A549 (cell line): ENCODE measurements around the gene DTX3L. TPM values are rescaled to one million over a fixed set of nuclear protein-coding genes. Genes with fewer than 3 reads are reported as not detected.

Experiments used
- ATAC-seq, 2 experiments: fragments of 200-7000 bp in 1 of 2; fragments of >200 bp in 1 of 2; cut with Nextera tagmentation in 1 of 2; cut with Tn5 transposase in 1 of 2; 3 replicates each; pipeline versions ENCODE4 v1.8.0 to v1.9.1; 2018 to 2020; ENCODE audit warnings: mild to moderate bottlenecking in 1 of 2, moderate library complexity in 1 of 2
- CTCF ChIA-PET: fragments of 300-600 bp; sonication (Branson Sonifier 250); formaldehyde crosslinking; extraction: SDS; loops from one replicate; lab custom pipeline; 2021; ENCODE audit warnings: antibody characterized with exemption, inconsistent platforms; lab: Yijun Ruan, JAX
- POLR2A ChIA-PET: fragments of 350-600 bp; formaldehyde crosslinking; extraction: SDS; loops from one replicate; lab custom pipeline; 2021; ENCODE audit warnings: antibody characterized with exemption, inconsistent platforms; lab: Yijun Ruan, JAX
- DNase-seq, 2 experiments: peaks; one replicate each; pipeline versions ENCODE4 v3.0.0 to v3.0.0-alpha.2; 2011 to 2016; ENCODE audit warnings: low read depth in 1 of 2, low spot score in 1 of 2
- FAIRE-seq: peaks from 2 replicates; lab custom pipeline; 2011; peaks lifted over from hg19 to GRCh38; lab: Jason Lieb, UNC
- H3K27ac ChIP-seq, 2 experiments: fragments of >200 bp; sonication (Bioruptor Twin); formaldehyde crosslinking; 3 replicates each; pipeline ENCODE4 v1.5.1; 2016 to 2017
- H3K4me1 ChIP-seq: fragments of >200 bp; sonication (Bioruptor Twin); formaldehyde crosslinking; 3 replicates; pipeline ENCODE4 v1.6.1; 2016
- H3K4me2 ChIP-seq: fragments of >200 bp; sonication (Bioruptor Twin); formaldehyde crosslinking; 3 replicates; pipeline ENCODE4 v1.6.1; 2016
- H3K4me3 ChIP-seq: fragments of >200 bp; sonication (Bioruptor Twin); formaldehyde crosslinking; 3 replicates; pipeline ENCODE4 v1.5.1; 2016
- H3K9me3 ChIP-seq: fragments of >200 bp; sonication (Bioruptor Twin); formaldehyde crosslinking; 3 replicates; pipeline ENCODE4 v1.6.1; 2016
- BCL3 ChIP-seq: fragments of >200 bp; sonication (Bioruptor Twin); formaldehyde crosslinking; IDR thresholded peaks from 3 replicates; pipeline ENCODE4 v1.6.1; 2016
- BHLHE40 ChIP-seq: IDR thresholded peaks from 2 replicates; pipeline ENCODE4 v1.6.1; 2012; ENCODE audit warnings: low read depth, low read length, inconsistent platforms
- CBX8 ChIP-seq: fragments of 200-600 bp; sonication (generic); IDR thresholded peaks from 2 replicates; pipeline ENCODE4 v1.6.1; 2016
- CTCF ChIP-seq: fragments of >200 bp; sonication (Bioruptor Twin); formaldehyde crosslinking; IDR thresholded peaks from 3 replicates; pipeline ENCODE4 v1.5.1; 2016
- EHF ChIP-seq: fragments of 250-450 bp; sonication (Bioruptor Pico); IDR thresholded peaks from 2 replicates; pipeline ENCODE4 v1.5.0; 2020; ENCODE audit warnings: mild to moderate bottlenecking
- EHMT2 ChIP-seq: fragments of 200-600 bp; sonication (generic); IDR thresholded peaks from 2 replicates; pipeline ENCODE4 v1.6.1; 2016; ENCODE audit warnings: antibody characterized with exemption, low read depth, mild to moderate bottlenecking, moderate library complexity
- ESRRA ChIP-seq: fragments of 150-350 bp; IDR thresholded peaks from 2 replicates; pipeline ENCODE4 v1.6.1; 2014; ENCODE audit warnings: mild to moderate bottlenecking, low read length, borderline replicate concordance
- FOSB ChIP-seq: fragments of 250-450 bp; sonication (Bioruptor Pico); IDR thresholded peaks from 2 replicates; pipeline ENCODE4 v1.5.0; 2020; ENCODE audit warnings: mild to moderate bottlenecking, moderate library complexity
- HDAC2 ChIP-seq: fragments of 200-600 bp; sonication (generic); IDR thresholded peaks from 2 replicates; pipeline ENCODE4 v1.6.1; 2016
- HES2 ChIP-seq: fragments of >200 bp; sonication (Bioruptor Twin); formaldehyde crosslinking; IDR thresholded peaks from 2 replicates; pipeline ENCODE4 v1.6.1; 2016
- HEYL ChIP-seq: fragments of 250-450 bp; sonication (Bioruptor Pico); IDR thresholded peaks from 2 replicates; pipeline ENCODE4 v1.8.0; 2021; ENCODE audit warnings: mild to moderate bottlenecking, moderate library complexity
- HMGXB4 ChIP-seq: fragments of 250-450 bp; sonication (Bioruptor Pico); IDR thresholded peaks from 2 replicates; pipeline ENCODE4 v1.5.0; 2021; ENCODE audit warnings: mild to moderate bottlenecking, moderate library complexity, borderline replicate concordance
- HOXB5 ChIP-seq: fragments of 250-450 bp; sonication (Bioruptor Pico); IDR thresholded peaks from 2 replicates; pipeline ENCODE4 v1.5.0; 2020; ENCODE audit warnings: mild to moderate bottlenecking, moderate library complexity
- JUN ChIP-seq, 2 experiments: fragments of >200 bp; sonication (Bioruptor Twin); formaldehyde crosslinking; IDR thresholded peaks; 2 replicates in 1 of 2; 3 replicates in 1 of 2; pipeline ENCODE4 v1.6.1; 2016 to 2017
- KDM1A ChIP-seq: fragments of 200-600 bp; sonication (generic); IDR thresholded peaks from 2 replicates; pipeline ENCODE4 v1.6.1; 2016; ENCODE audit warnings: low read depth, mild to moderate bottlenecking
- MAFK ChIP-seq: fragments of 450-650 bp; IDR thresholded peaks from 2 replicates; pipeline ENCODE4 v1.6.1; 2014; ENCODE audit not compliant: partially characterized antibody
- NFE2L2 ChIP-seq: fragments of 150-350 bp; conservative IDR thresholded peaks from 2 replicates; pipeline ENCODE4 v1.6.1; 2014; ENCODE audit warnings: low read length
- PBX3 ChIP-seq: IDR thresholded peaks from 2 replicates; pipeline ENCODE4 v1.6.1; 2012
- POLR2A ChIP-seq: IDR thresholded peaks from 2 replicates; pipeline ENCODE4 v1.6.1; 2012; ENCODE audit warnings: mild to moderate bottlenecking, low read length
- RARB ChIP-seq: fragments of 250-450 bp; sonication (Bioruptor Pico); IDR thresholded peaks from 2 replicates; pipeline ENCODE4 v1.8.0; 2021; ENCODE audit warnings: mild to moderate bottlenecking, moderate library complexity
- RCOR1 ChIP-seq: fragments of 150-350 bp; IDR thresholded peaks from 2 replicates; pipeline ENCODE4 v1.6.1; 2014; ENCODE audit warnings: antibody characterized with exemption, low read length, low read depth
- SMC3 ChIP-seq: fragments of >200 bp; sonication (Bioruptor Twin); formaldehyde crosslinking; IDR thresholded peaks from 3 replicates; pipeline ENCODE4 v1.6.1; 2018; ENCODE audit warnings: inconsistent platforms
- SREBF2 ChIP-seq: fragments of 450-650 bp; IDR thresholded peaks from 2 replicates; pipeline ENCODE4 v1.6.1; 2014; ENCODE audit warnings: mild to moderate bottlenecking, moderate library complexity
- USF2 ChIP-seq: fragments of 450-650 bp; IDR thresholded peaks from 2 replicates; pipeline ENCODE4 v1.6.1; 2014; ENCODE audit warnings: antibody characterized with exemption
- ZFP36 ChIP-seq: fragments of 450-650 bp; IDR thresholded peaks from 2 replicates; pipeline ENCODE4 v1.6.1; 2014; ENCODE audit warnings: borderline replicate concordance; ENCODE audit not compliant: partially characterized antibody
- ZNF302 ChIP-seq: fragments of 250-450 bp; sonication (Bioruptor Pico); IDR thresholded peaks from 2 replicates; pipeline ENCODE4 v1.9.0; 2021; ENCODE audit warnings: inconsistent platforms, mild to moderate bottlenecking, moderate library complexity
- WGBS: methylation state at CpG from one replicate; pipeline ENCODE4 v1.1.6; 2017; ENCODE audit errors: missing lambda C conversion rate; 5-methylcytosine and 5-hydroxymethylcytosine counted together
- polyA plus RNA-seq, 4 experiments: library from polyadenylated mRNA; depleted of rRNA in 3 of 4; stranded (reverse); fragments of >200 nt; fragmentation: RNase III in 1 of 4; extraction: RNeasy Plus Mini Kit Qiagen cat#74134 plus additional on column Dnase treatment in 1 of 4; gene quantifications; 2 replicates in 3 of 4; 3 replicates in 1 of 4; pipeline ENCODE4 v1.2.3, GENCODE V29; 2011 to 2017

The DTX3L gene
- polyA plus RNA-seq, 2 of the 4 experiments (the other 2 are of a cell fraction) = 4.2 to 5.3 TPM

GRCh38 chr3:122587572-122587971 is 23.4 kb downstream of the DTX3L start:
- ChIA-PET POLR2A (no interaction called here), CTCF (no interaction called here)
- no peaks in the 10 kb centered on the region for H3K4me1 ChIP-seq
- FAIRE-seq (no peak), ATAC-seq (no peak), DNase-seq (no peak)
- no peak overlapping the region for H3K4me2 ChIP-seq
- no peak for TF ChIP-seq EHF (CRISPR knock-in tag)
- no peak for TF ChIP-seq ZNF302 (CRISPR knock-in tag)
- TF ChIP-seq SMC3 = no peak
- TF ChIP-seq ESRRA = no peak
- TF ChIP-seq JUN (IDR thresholded peaks at IDR 0.05) = no peak
- no peak overlapping the region for H3K4me3 ChIP-seq
- 61% methylated on average over 1 of the region's 2 CpGs for WGBS
- H3K9me3 ChIP-seq = peaks cover 8% of the 10 kb centered on the region; the same call in 2 of the 3 replicates
- H3K27ac ChIP-seq = no peak overlapping the region

- Histone ChIP-seq H3K4me3 (no peak overlapping the region), H3K4me1 (no peaks in the 10 kb centered on the region), H3K9me3 (no peaks in the 10 kb centered on the region), H3K27ac (no peak overlapping the region), H3K4me2 (no peak overlapping the region)
- 46% methylated on average over 5 of the region's 5 CpGs for WGBS
- TF ChIP-seq RARB (CRISPR knock-in tag) (no peak), EHMT2 (no peak), MAFK (peak; percentile 69), SREBF2 (no peak), CBX8 (no peak), USF2 (no peak), RCOR1 (no peak), PBX3 (no peak), HOXB5 (CRISPR knock-in tag) (no peak), ESRRA (no peak), NFE2L2 (peak; percentile 63), POLR2A (no peak)
- DNase-seq (no peak), ATAC-seq (no peak), FAIRE-seq (no peak)
- POLR2A ChIA-PET = no interaction called here
- CTCF ChIA-PET = no interaction called here
Observed at GRCh38 chr3:122589297-122589696, 25.2 kb downstream of the DTX3L start.

- ATAC-seq = no peak
- H3K4me1 ChIP-seq = no peaks in the 10 kb centered on the region
- H3K4me2 ChIP-seq = no peak overlapping the region
- TF ChIP-seq ZNF302 (CRISPR knock-in tag) (no peak), NFE2L2 (no peak), MAFK (no peak), ZFP36 (no peak), HDAC2 (no peak), FOSB (CRISPR knock-in tag) (no peak), KDM1A (no peak), HMGXB4 (CRISPR knock-in tag) (no peak), HEYL (CRISPR knock-in tag) (no peak), HES2 (no peak), BCL3 (no peak), BHLHE40 (no peak), SREBF2 (no peak), CTCF (no peak)
- DNase-seq = no peak
- ChIA-PET POLR2A (no interaction called here), CTCF (no interaction called here)
- 96% methylated on average over 2 of the region's 2 CpGs for WGBS
- no peak for FAIRE-seq
- H3K9me3 ChIP-seq = no peaks in the 10 kb centered on the region
- H3K4me3 ChIP-seq = no peak overlapping the region
- no peak overlapping the region for H3K27ac ChIP-seq
Observed at GRCh38 chr3:122590610-122591009, 26.5 kb downstream of the DTX3L start.
